CD4-positive, alpha-beta T cell (primary cell): ENCODE results near the gene NLRP11. TPM values are rescaled to one million over a fixed set of nuclear protein-coding genes. Genes with fewer than 3 reads are reported as not detected.

Experiments used
- ATAC-seq: fragments of 200-7000 bp; cut with Tn5 transposase; one replicate; pipeline ENCODE4 v1.10.0; 2022; ENCODE audit warnings: mild to moderate bottlenecking; ENCODE audit not compliant: poor library complexity
- CTCF ChIA-PET: fragments of 350-600 bp; sonication (Branson Sonifier 250); formaldehyde crosslinking; loops from one replicate; lab custom pipeline; 2021; ENCODE audit warnings: antibody characterized with exemption, inconsistent platforms; lab: Charles Lee
- POLR2A ChIA-PET: fragments of 350-600 bp; sonication (Branson Sonifier 250); formaldehyde crosslinking; loops from one replicate; lab custom pipeline; 2021; ENCODE audit warnings: antibody characterized with exemption, inconsistent platforms; lab: Charles Lee
- DNase-seq, 14 experiments: peaks; one replicate each; pipeline ENCODE4 v3.0.0-alpha.2; 2013 to 2020; ENCODE audit warnings: mixed read lengths in 2 of 14
- H3K27ac ChIP-seq, 2 donors: one replicate each; pipeline versions ENCODE4 v1.5.1 to v1.7.0; 2013; ENCODE audit warnings: low read length in 2 of 2, low read depth in 1 of 2, mild to moderate bottlenecking in 1 of 2
- H3K27me3 ChIP-seq, 2 experiments: 1 replicate in 1 of 2; 2 replicates in 1 of 2; pipeline versions ENCODE4 v1.6.1 to v1.7.0; 2013; ENCODE audit warnings: low read length in 2 of 2, control low read depth in 1 of 2, mild to moderate bottlenecking in 1 of 2, moderate library complexity in 1 of 2; ENCODE audit not compliant: insufficient read depth in 2 of 2, control insufficient read depth in 1 of 2
- H3K36me3 ChIP-seq: one replicate; pipeline ENCODE4 v1.6.1; 2013; ENCODE audit warnings: low read length, control low read depth; ENCODE audit not compliant: insufficient read depth
- H3K4me1 ChIP-seq: one replicate; pipeline ENCODE4 v1.6.1; 2013; ENCODE audit warnings: low read length, control low read depth; ENCODE audit not compliant: insufficient read depth
- H3K4me3 ChIP-seq: one replicate; pipeline ENCODE4 v1.5.1; 2013; ENCODE audit warnings: mild to moderate bottlenecking, low read length, moderate library complexity
- H3K9me3 ChIP-seq, 2 experiments: 1 replicate in 1 of 2; 2 replicates in 1 of 2; pipeline versions ENCODE4 v1.6.1 to v1.7.0; 2013; ENCODE audit warnings: low read length in 2 of 2, mild to moderate bottlenecking in 2 of 2, control low read depth in 1 of 2, moderate library complexity in 1 of 2; ENCODE audit not compliant: control insufficient read depth in 1 of 2, insufficient read depth in 1 of 2
- H3K27ac Mint-ChIP-seq: one replicate; pipeline ENCODE4 v1.8.0; 2020; ENCODE audit warnings: mixed read lengths
- H3K27me3 Mint-ChIP-seq: one replicate; pipeline ENCODE4 v1.8.0; 2021; ENCODE audit warnings: mixed read lengths
- H3K36me3 Mint-ChIP-seq: one replicate; pipeline ENCODE4 v1.8.0; 2021; ENCODE audit warnings: low read depth, mixed read lengths
- H3K4me1 Mint-ChIP-seq: one replicate; pipeline ENCODE4 v1.8.0; 2021; ENCODE audit warnings: low read depth, mixed read lengths
- H3K4me3 Mint-ChIP-seq: one replicate; pipeline ENCODE4 v1.8.0; 2020; ENCODE audit warnings: mild to moderate bottlenecking, mixed read lengths
- H3K9me3 Mint-ChIP-seq: one replicate; pipeline ENCODE4 v1.8.0; 2020; ENCODE audit warnings: mixed read lengths
- CTCF ChIP-seq: fragments of 200-600 bp; IDR thresholded peaks from one replicate; pipeline ENCODE4 v1.8.0; 2022; ENCODE audit warnings: antibody characterized with exemption, mild to moderate bottlenecking
- intact Hi-C, 2 experiments: fragments of 100-400 bp; cut with DNase I in 1 of 2; cut with micrococcal nuclease in 1 of 2; formaldehyde crosslinking; loops; one replicate each; pipeline versions ENCODE4 v1.15.1 to v1.9.0; 2023 to 2025; cut with DNase I, micrococcal nuclease
- total RNA-seq, 174 experiments: library from RNA in 2 of 174; stranded (reverse) in 2 of 174; gene quantifications; one replicate each; pipeline ENCODE4 v1.2.3 and lab custom pipeline; 2021 to 2026

The NLRP11 gene
- total RNA-seq, 2 experiments from 2014 or later: not detected

- Mint-ChIP-seq H3K27me3 (no peaks in the 10 kb centered on the region), H3K27ac (no peak overlapping the region), H3K4me1 (no peaks in the 10 kb centered on the region), H3K4me3 (no peak overlapping the region), H3K9me3 (peaks cover 7% of the 10 kb centered on the region), H3K36me3 (no peaks in the 10 kb centered on the region)
- Histone ChIP-seq H3K27me3 (no peaks in the 10 kb centered on the region), H3K9me3 (peaks cover 0 to 16% of the 10 kb centered on the region in 2 experiments), H3K36me3 (no peaks in the 10 kb centered on the region), H3K4me1 (no peaks in the 10 kb centered on the region), H3K4me3 (no peak overlapping the region), H3K27ac (no peak overlapping the region)
- CTCF ChIA-PET: no interaction called here
- POLR2A ChIA-PET: no interaction called here
- intact Hi-C loops: no loop called here
- ATAC-seq (no peak), DNase-seq (no peak)
- TF ChIP-seq CTCF: no peak
These were observed 26.6 kb upstream of the NLRP11 start for GRCh38 chr19:55858401-55858800.

GRCh38 chr19:55857974-55858373, 26.2 kb upstream of the NLRP11 start:
- no peaks in the 10 kb centered on the region for H3K27me3 ChIP-seq
- ChIA-PET CTCF (no interaction called here), POLR2A (no interaction called here)
- no peak overlapping the region for H3K27ac ChIP-seq
- Mint-ChIP-seq H3K4me1 (no peaks in the 10 kb centered on the region), H3K27ac (no peak overlapping the region), H3K27me3 (no peaks in the 10 kb centered on the region), H3K36me3 (no peaks in the 10 kb centered on the region), H3K9me3 (peaks cover 7% of the 10 kb centered on the region), H3K4me3 (no peak overlapping the region)
- H3K4me3 ChIP-seq: no peak overlapping the region
- TF ChIP-seq CTCF: no peak
- H3K9me3 ChIP-seq: peaks cover 0 to 16% of the 10 kb centered on the region in 2 experiments
- intact Hi-C loops: no loop called here
- DNase-seq: no peak
- no peaks in the 10 kb centered on the region for H3K36me3 ChIP-seq
- no peaks in the 10 kb centered on the region for H3K4me1 ChIP-seq
- ATAC-seq: no peak

- Histone ChIP-seq H3K27ac (no peak overlapping the region), H3K9me3 (peaks cover 2 to 16% of the 10 kb centered on the region in 2 experiments)
These were observed 25.4 kb upstream of the NLRP11 start for GRCh38 chr19:55857149-55857548.

More at GRCh38 chr19:55857149-55857548, 25.4 kb upstream of the NLRP11 start:
- no peaks in the 10 kb centered on the region for H3K36me3 ChIP-seq
- no peak overlapping the region for H3K27ac Mint-ChIP-seq
- no peaks in the 10 kb centered on the region for H3K4me1 Mint-ChIP-seq
- TF ChIP-seq CTCF: no peak
- H3K4me3 ChIP-seq: no peak overlapping the region
- ATAC-seq (no peak), DNase-seq (peak in 1 of 14 experiments; percentile 5)
- ChIA-PET CTCF (no interaction called here), POLR2A (no interaction called here)
- no peaks in the 10 kb centered on the region for H3K4me1 ChIP-seq
- H3K36me3 Mint-ChIP-seq: no peaks in the 10 kb centered on the region
- intact Hi-C loops: no loop called here
- no peak overlapping the region for H3K4me3 Mint-ChIP-seq
- peaks cover 7% of the 10 kb centered on the region for H3K9me3 Mint-ChIP-seq
- H3K27me3 ChIP-seq: no peaks in the 10 kb centered on the region
- H3K27me3 Mint-ChIP-seq: no peaks in the 10 kb centered on the region
